Measurements from ENCODE around the gene AFG1L.

AFG1L gene

GRCh38 chr6:108454356-108454755 is 159.5 kb downstream of the AFG1L start:
- no peak overlapping the region for H3K4ac ChIP-seq (ENCODE audit: low read depth, low read length)
- H4K8ac ChIP-seq (ENCODE audit: low read depth, low read length), result no peak overlapping the region
- H3K18ac ChIP-seq (ENCODE audit: low read length), result no peak overlapping the region
- no peak overlapping the region for H2BK5ac ChIP-seq (ENCODE audit: low read length)
- H3K56ac ChIP-seq (ENCODE audit: low read length), result no peak overlapping the region
- H2AK5ac ChIP-seq (ENCODE audit: low read length), result no peak overlapping the region
- no peaks in the 10 kb centered on the region for H3K79me1 ChIP-seq (ENCODE audit: low read length)
- H3K9ac ChIP-seq (ENCODE audit: low read length), result no peak overlapping the region
- H2BK15ac ChIP-seq (replicated peaks; ENCODE audit: low read depth), result no peak overlapping the region
- no CpG with 5 or more reads among the region's 2 CpGs for WGBS (ENCODE audit: extremely low coverage, insufficient coverage, low lambda C conversion rate)
- H3K4me2 ChIP-seq (ENCODE audit: low read length), result no peak overlapping the region
- no peak overlapping the region for H3K4me3 ChIP-seq (ENCODE audit: low read length)
- no peak overlapping the region for H3K23ac ChIP-seq (ENCODE audit: low read length)
- no peak overlapping the region for H4K5ac ChIP-seq (ENCODE audit: low read length)
- H3K4me1 ChIP-seq (ENCODE audit: control insufficient read depth, low read depth, low read length), result no peaks in the 10 kb centered on the region
- DNase-seq, result no peak
- no peak overlapping the region for H3K27ac ChIP-seq (ENCODE audit: low read depth, low read length)
- H3K36me3 ChIP-seq (ENCODE audit: control insufficient read depth, insufficient read depth, low read length), result no peaks in the 10 kb centered on the region
- H3K27me3 ChIP-seq (ENCODE audit: insufficient read depth, low read length, poor library complexity), result no peaks in the 10 kb centered on the region
- H2BK120ac ChIP-seq (ENCODE audit: low read depth, low read length), result no peak overlapping the region
- no peaks in the 10 kb centered on the region for H3K79me2 ChIP-seq (ENCODE audit: control insufficient read depth, insufficient read depth, low read length)

DNA sequence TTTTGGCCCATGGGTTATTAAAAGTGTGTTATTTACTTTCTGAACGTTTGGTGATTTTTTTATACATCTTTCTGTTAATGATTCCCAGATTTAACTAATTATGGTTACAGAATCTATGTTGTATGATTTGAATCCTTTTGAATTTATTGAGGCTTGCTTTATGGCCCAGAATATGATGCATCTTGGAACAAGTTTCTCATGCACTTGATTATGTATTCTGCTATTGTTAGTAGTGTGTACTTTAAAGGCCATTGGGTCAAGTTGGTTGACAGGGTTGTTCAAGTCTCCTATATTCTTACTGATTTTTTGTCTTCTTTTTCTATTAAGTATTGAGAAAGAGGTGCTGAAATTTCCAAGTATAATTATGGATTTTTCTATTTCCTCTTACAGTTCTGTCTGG is 160.8 kb downstream of the AFG1L start:
- H3K4ac ChIP-seq (ENCODE audit: low read depth, low read length), result no peak overlapping the region
- no peak for DNase-seq
- H3K4me3 ChIP-seq (ENCODE audit: low read length), result no peak overlapping the region
- H3K27me3 ChIP-seq (ENCODE audit: insufficient read depth, low read length, poor library complexity), result no peaks in the 10 kb centered on the region
- no peak overlapping the region for H4K5ac ChIP-seq (ENCODE audit: low read length)
- no peaks in the 10 kb centered on the region for H3K36me3 ChIP-seq (ENCODE audit: control insufficient read depth, insufficient read depth, low read length)
- no CpG with 5 or more reads among the region's 1 CpG for WGBS (ENCODE audit: extremely low coverage, insufficient coverage, low lambda C conversion rate)
- H3K4me2 ChIP-seq (ENCODE audit: low read length), result no peak overlapping the region
- H3K4me1 ChIP-seq (ENCODE audit: control insufficient read depth, low read depth, low read length), result no peaks in the 10 kb centered on the region
- no peaks in the 10 kb centered on the region for H3K79me1 ChIP-seq (ENCODE audit: low read length)
- H2BK120ac ChIP-seq (ENCODE audit: low read depth, low read length), result no peak overlapping the region
- no peak overlapping the region for H3K18ac ChIP-seq (ENCODE audit: low read length)
- H2BK5ac ChIP-seq (ENCODE audit: low read length), result no peak overlapping the region
- no peak overlapping the region for H3K56ac ChIP-seq (ENCODE audit: low read length)
- no peaks in the 10 kb centered on the region for H3K79me2 ChIP-seq (ENCODE audit: control insufficient read depth, insufficient read depth, low read length)
- H3K9ac ChIP-seq (ENCODE audit: low read length), result no peak overlapping the region
- H2BK15ac ChIP-seq (replicated peaks; ENCODE audit: low read depth), result no peak overlapping the region
- H2AK5ac ChIP-seq (ENCODE audit: low read length), result no peak overlapping the region
- H3K23ac ChIP-seq (ENCODE audit: low read length), result no peak overlapping the region
- no peak overlapping the region for H3K27ac ChIP-seq (ENCODE audit: low read depth, low read length)
- H4K8ac ChIP-seq (ENCODE audit: low read depth, low read length), result no peak overlapping the region

DNA sequence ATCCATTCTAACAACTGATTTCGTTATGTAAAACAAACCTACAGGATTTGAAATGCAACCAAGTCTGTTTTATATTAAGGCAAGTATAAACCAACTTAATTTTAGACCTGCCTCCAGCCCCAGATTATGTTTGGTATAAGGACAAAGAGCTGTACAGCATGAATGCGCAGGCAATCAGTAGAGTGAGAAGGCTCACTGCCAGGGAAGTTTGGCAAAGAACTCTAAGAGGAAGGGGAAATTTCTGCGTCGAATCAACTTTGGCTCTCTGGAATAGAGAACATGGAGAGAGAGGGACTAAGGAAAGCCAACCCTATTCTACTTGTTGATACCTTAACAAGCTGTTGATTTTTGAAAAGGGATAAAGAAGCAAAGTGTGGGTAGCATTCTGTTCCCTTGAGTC is 168.9 kb downstream of the AFG1L start:
- no peak overlapping the region for H3K23ac ChIP-seq (ENCODE audit: low read length)
- no peak overlapping the region for H2BK120ac ChIP-seq (ENCODE audit: low read depth, low read length)
- no CpG with 5 or more reads among the region's 4 CpGs for WGBS (ENCODE audit: extremely low coverage, insufficient coverage, low lambda C conversion rate)
- no peaks in the 10 kb centered on the region for H3K79me2 ChIP-seq (ENCODE audit: control insufficient read depth, insufficient read depth, low read length)
- H3K4me1 ChIP-seq (ENCODE audit: control insufficient read depth, low read depth, low read length), result no peaks in the 10 kb centered on the region
- no peaks in the 10 kb centered on the region for H3K79me1 ChIP-seq (ENCODE audit: low read length)
- no peak overlapping the region for H4K5ac ChIP-seq (ENCODE audit: low read length)
- H2AK5ac ChIP-seq (ENCODE audit: low read length), result no peak overlapping the region
- H2BK15ac ChIP-seq (replicated peaks; ENCODE audit: low read depth), result no peak overlapping the region
- no peaks in the 10 kb centered on the region for H3K27me3 ChIP-seq (ENCODE audit: insufficient read depth, low read length, poor library complexity)
- no peak overlapping the region for H3K18ac ChIP-seq (ENCODE audit: low read length)
- no peak overlapping the region for H2BK5ac ChIP-seq (ENCODE audit: low read length)
- no peak overlapping the region for H3K56ac ChIP-seq (ENCODE audit: low read length)
- no peak overlapping the region for H3K27ac ChIP-seq (ENCODE audit: low read depth, low read length)
- H4K8ac ChIP-seq (ENCODE audit: low read depth, low read length), result no peak overlapping the region
- H3K9ac ChIP-seq (ENCODE audit: low read length), result no peak overlapping the region
- no peak for DNase-seq
- H3K4ac ChIP-seq (ENCODE audit: low read depth, low read length), result no peak overlapping the region
- no peak overlapping the region for H3K4me3 ChIP-seq (ENCODE audit: low read length)
- no peaks in the 10 kb centered on the region for H3K36me3 ChIP-seq (ENCODE audit: control insufficient read depth, insufficient read depth, low read length)
- no peak overlapping the region for H3K4me2 ChIP-seq (ENCODE audit: low read length)

- no peak for DNase-seq
- no peak overlapping the region for H2BK120ac ChIP-seq (ENCODE audit: low read depth, low read length)
- WGBS (ENCODE audit: extremely low coverage, insufficient coverage, low lambda C conversion rate), result no CpG with 5 or more reads among the region's 5 CpGs
- no peak overlapping the region for H4K8ac ChIP-seq (ENCODE audit: low read depth, low read length)
- H3K27ac ChIP-seq (ENCODE audit: low read depth, low read length), result no peak overlapping the region
- H4K5ac ChIP-seq (ENCODE audit: low read length), result no peak overlapping the region
- no peak overlapping the region for H3K56ac ChIP-seq (ENCODE audit: low read length)
- H3K4ac ChIP-seq (ENCODE audit: low read depth, low read length), result no peak overlapping the region
- no peaks in the 10 kb centered on the region for H3K79me1 ChIP-seq (ENCODE audit: low read length)
- no peaks in the 10 kb centered on the region for H3K4me1 ChIP-seq (ENCODE audit: control insufficient read depth, low read depth, low read length)
- no peak overlapping the region for H3K9ac ChIP-seq (ENCODE audit: low read length)
- H2BK5ac ChIP-seq (ENCODE audit: low read length), result no peak overlapping the region
- no peaks in the 10 kb centered on the region for H3K36me3 ChIP-seq (ENCODE audit: control insufficient read depth, insufficient read depth, low read length)
- H3K18ac ChIP-seq (ENCODE audit: low read length), result no peak overlapping the region
- H3K4me3 ChIP-seq (ENCODE audit: low read length), result no peak overlapping the region
- H3K79me2 ChIP-seq (ENCODE audit: control insufficient read depth, insufficient read depth, low read length), result no peaks in the 10 kb centered on the region
- H3K4me2 ChIP-seq (ENCODE audit: low read length), result no peak overlapping the region
- H3K23ac ChIP-seq (ENCODE audit: low read length), result no peak overlapping the region
- H3K27me3 ChIP-seq (ENCODE audit: insufficient read depth, low read length, poor library complexity), result no peaks in the 10 kb centered on the region
- no peak overlapping the region for H2AK5ac ChIP-seq (ENCODE audit: low read length)
- no peak overlapping the region for H2BK15ac ChIP-seq (replicated peaks; ENCODE audit: low read depth)
Observed at GRCh38 chr6:108464418-108465097, 169.7 kb downstream of the AFG1L start.

DNA sequence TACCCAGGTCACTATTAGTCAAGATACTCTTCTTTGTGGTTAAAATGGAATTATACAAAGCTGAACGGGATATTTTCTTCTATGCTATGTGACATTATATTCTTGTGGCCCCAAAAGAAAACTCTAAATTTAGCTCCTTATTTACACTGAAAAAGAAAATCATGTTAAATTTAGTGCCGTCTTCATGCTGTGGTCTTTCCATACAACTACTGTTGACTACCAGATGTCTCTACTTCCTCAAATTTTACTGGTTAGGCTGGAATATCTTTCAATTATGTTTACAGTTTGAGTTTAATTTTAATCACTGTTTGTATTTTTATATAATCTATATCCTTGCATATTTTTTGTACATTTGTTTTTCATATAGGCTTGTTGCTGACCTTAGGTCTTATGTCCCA is 170.2 kb downstream of the AFG1L start:
- H2BK120ac ChIP-seq (ENCODE audit: low read depth, low read length), result no peak overlapping the region
- no peak overlapping the region for H3K23ac ChIP-seq (ENCODE audit: low read length)
- no peak overlapping the region for H3K56ac ChIP-seq (ENCODE audit: low read length)
- WGBS (ENCODE audit: extremely low coverage, insufficient coverage, low lambda C conversion rate), result no CpG with 5 or more reads among the region's 2 CpGs
- H3K9ac ChIP-seq (ENCODE audit: low read length), result no peak overlapping the region
- no peak overlapping the region for H3K4ac ChIP-seq (ENCODE audit: low read depth, low read length)
- H3K36me3 ChIP-seq (ENCODE audit: control insufficient read depth, insufficient read depth, low read length), result no peaks in the 10 kb centered on the region
- H2BK15ac ChIP-seq (replicated peaks; ENCODE audit: low read depth), result no peak overlapping the region
- no peaks in the 10 kb centered on the region for H3K4me1 ChIP-seq (ENCODE audit: control insufficient read depth, low read depth, low read length)
- no peak overlapping the region for H2BK5ac ChIP-seq (ENCODE audit: low read length)
- DNase-seq, result no peak
- no peak overlapping the region for H3K27ac ChIP-seq (ENCODE audit: low read depth, low read length)
- H3K4me3 ChIP-seq (ENCODE audit: low read length), result no peak overlapping the region
- H4K8ac ChIP-seq (ENCODE audit: low read depth, low read length), result no peak overlapping the region
- H3K79me2 ChIP-seq (ENCODE audit: control insufficient read depth, insufficient read depth, low read length), result no peaks in the 10 kb centered on the region
- no peak overlapping the region for H2AK5ac ChIP-seq (ENCODE audit: low read length)
- H3K4me2 ChIP-seq (ENCODE audit: low read length), result no peak overlapping the region
- H3K79me1 ChIP-seq (ENCODE audit: low read length), result no peaks in the 10 kb centered on the region
- H3K18ac ChIP-seq (ENCODE audit: low read length), result no peak overlapping the region
- no peak overlapping the region for H4K5ac ChIP-seq (ENCODE audit: low read length)
- no peaks in the 10 kb centered on the region for H3K27me3 ChIP-seq (ENCODE audit: insufficient read depth, low read length, poor library complexity)

DNA sequence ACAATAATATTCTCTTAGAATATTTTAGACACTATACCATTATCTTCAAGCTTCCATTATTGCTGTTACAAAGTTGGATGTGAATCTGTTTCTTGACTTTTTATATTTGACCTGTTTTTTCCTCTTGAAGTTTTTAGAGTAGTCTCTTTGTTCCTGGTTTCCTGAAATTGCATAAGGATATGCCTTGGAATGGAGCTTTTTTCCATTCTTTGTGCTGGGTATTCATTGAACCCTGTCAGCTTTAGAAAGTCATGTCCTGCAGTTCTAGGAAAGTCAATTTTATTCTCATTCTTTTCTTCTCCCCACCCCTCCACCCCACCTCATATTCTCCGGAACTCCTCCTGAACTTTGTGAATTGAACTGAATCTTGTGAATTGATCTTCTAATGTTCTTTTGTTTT is 173.5 kb downstream of the AFG1L start:
- Histone ChIP-seq H3K56ac (ENCODE audit: low read length) (no peak overlapping the region), H2AK5ac (ENCODE audit: low read length) (no peak overlapping the region), H4K5ac (ENCODE audit: low read length) (no peak overlapping the region), H3K4me2 (ENCODE audit: low read length) (no peak overlapping the region), H3K27me3 (ENCODE audit: insufficient read depth, low read length, poor library complexity) (no peaks in the 10 kb centered on the region), H3K23ac (ENCODE audit: low read length) (no peak overlapping the region), H3K4ac (ENCODE audit: low read depth, low read length) (no peak overlapping the region), H3K27ac (ENCODE audit: low read depth, low read length) (no peak overlapping the region), H3K4me3 (ENCODE audit: low read length) (no peak overlapping the region), H3K79me2 (ENCODE audit: control insufficient read depth, insufficient read depth, low read length) (no peaks in the 10 kb centered on the region), H3K36me3 (ENCODE audit: control insufficient read depth, insufficient read depth, low read length) (no peaks in the 10 kb centered on the region), H3K79me1 (ENCODE audit: low read length) (no peaks in the 10 kb centered on the region), H3K9ac (ENCODE audit: low read length) (no peak overlapping the region), H3K4me1 (ENCODE audit: control insufficient read depth, low read depth, low read length) (no peaks in the 10 kb centered on the region), H2BK120ac (ENCODE audit: low read depth, low read length) (no peak overlapping the region), H4K8ac (ENCODE audit: low read depth, low read length) (no peak overlapping the region), H3K18ac (ENCODE audit: low read length) (no peak overlapping the region), H2BK5ac (ENCODE audit: low read length) (no peak overlapping the region), H2BK15ac (replicated peaks; ENCODE audit: low read depth) (no peak overlapping the region)
- DNase-seq, result no peak
- WGBS (ENCODE audit: extremely low coverage, insufficient coverage, low lambda C conversion rate), result no CpG with 5 or more reads among the region's 1 CpG

Data from mesendoderm (in vitro differentiated cells).